Measurements from ENCODE around the gene TEX51.

TEX51 gene

GRCh38 chr2:126890136-126890510 is 8.6 kb upstream of the TEX51 start (continued):
- TF ChIP-seq ZNF645 (tag by site-specific recombination; IDR thresholded peaks at IDR 0.05) (no peak), FEZF1 (tag by site-specific recombination; IDR thresholded peaks at IDR 0.05) (no peak), ZNF830 (tag by site-specific recombination; IDR thresholded peaks at IDR 0.05; ENCODE audit: low read depth) (no peak)

- Histone ChIP-seq H3K9me3 (ENCODE audit: control insufficient read depth, insufficient read depth, low read depth, low read length) (no peaks in the 10 kb centered on the region), H3K27ac (ENCODE audit: extremely low read depth, low read depth, low read length) (no peak overlapping the region), H3K36me3 (ENCODE audit: control insufficient read depth in 2 of 2, insufficient read depth in 1 of 2, low read length in 2 of 2) (no peaks in the 10 kb centered on the region), H3K4me3 (ENCODE audit: low read depth, low read length) (no peak overlapping the region), H3K4me1 (ENCODE audit: control insufficient read depth, insufficient read depth, low read length) (no peaks in the 10 kb centered on the region)
- ChIA-PET CTCF (interaction anchor here (1.3 kb wide), 1 partner anchor 81 kb away, joined by 3 read pairs; no protein-coding TSS in a partner anchor), POLR2A (no interaction called here)
- TF ChIP-seq ZIC2 (tag by site-specific recombination; IDR thresholded peaks at IDR 0.05) (no peak), ZNF837 (tag by site-specific recombination; IDR thresholded peaks at IDR 0.05) (no peak), PATZ1 (tag by site-specific recombination; IDR thresholded peaks at IDR 0.05) (no peak), SETDB1 (IDR thresholded peaks at IDR 0.05; ENCODE audit: insufficient read length, low read length) (no peak), ZFP3 (tag by site-specific recombination; IDR thresholded peaks at IDR 0.05; ENCODE audit: low read depth) (no peak), BCL11B (tag by site-specific recombination; IDR thresholded peaks at IDR 0.05; ENCODE audit: low read depth) (no peak), SCRT2 (tag by site-specific recombination; IDR thresholded peaks at IDR 0.05) (no peak), ZNF2 (tag by site-specific recombination; IDR thresholded peaks at IDR 0.05) (no peak), ZNF558 (tag by site-specific recombination; IDR thresholded peaks at IDR 0.05) (no peak), ZNF114 (tag by site-specific recombination; IDR thresholded peaks at IDR 0.05) (no peak), ZNF830 (tag by site-specific recombination; IDR thresholded peaks at IDR 0.05; ENCODE audit: low read depth) (no peak)
Observed at GRCh38 chr2:126890551-126891450, 7.9 kb upstream of the TEX51 start.

GRCh38 chr2:126891681-126892500 is 6.8 kb upstream of the TEX51 start:
- CTCF ChIA-PET: no interaction called here
- Histone ChIP-seq H3K4me3 (ENCODE audit: low read depth, low read length) (no peak overlapping the region), H3K36me3 (ENCODE audit: control insufficient read depth in 2 of 2, insufficient read depth in 1 of 2, low read length in 2 of 2) (no peaks in the 10 kb centered on the region), H3K9me3 (ENCODE audit: control insufficient read depth, insufficient read depth, low read depth, low read length) (no peaks in the 10 kb centered on the region), H3K4me1 (ENCODE audit: control insufficient read depth, insufficient read depth, low read length) (no peaks in the 10 kb centered on the region), H3K27ac (ENCODE audit: extremely low read depth, low read depth, low read length) (no peak overlapping the region)
- peak; percentile 76 for TF ChIP-seq ZIC2 (tag by site-specific recombination; IDR thresholded peaks at IDR 0.05)
- no peak for TF ChIP-seq ZNF18 (tag by site-specific recombination; IDR thresholded peaks at IDR 0.05)
- POLR2A ChIA-PET: no interaction called here

Data from HEK293 (cell line).